ENCODE results near the gene NOTCH4.

GRCh38 chr6:32153564-32154513 is 70.0 kb downstream of the NOTCH4 start, which contains the start of gene PPT2:
- TF ChIP-seq, protein P1, sequence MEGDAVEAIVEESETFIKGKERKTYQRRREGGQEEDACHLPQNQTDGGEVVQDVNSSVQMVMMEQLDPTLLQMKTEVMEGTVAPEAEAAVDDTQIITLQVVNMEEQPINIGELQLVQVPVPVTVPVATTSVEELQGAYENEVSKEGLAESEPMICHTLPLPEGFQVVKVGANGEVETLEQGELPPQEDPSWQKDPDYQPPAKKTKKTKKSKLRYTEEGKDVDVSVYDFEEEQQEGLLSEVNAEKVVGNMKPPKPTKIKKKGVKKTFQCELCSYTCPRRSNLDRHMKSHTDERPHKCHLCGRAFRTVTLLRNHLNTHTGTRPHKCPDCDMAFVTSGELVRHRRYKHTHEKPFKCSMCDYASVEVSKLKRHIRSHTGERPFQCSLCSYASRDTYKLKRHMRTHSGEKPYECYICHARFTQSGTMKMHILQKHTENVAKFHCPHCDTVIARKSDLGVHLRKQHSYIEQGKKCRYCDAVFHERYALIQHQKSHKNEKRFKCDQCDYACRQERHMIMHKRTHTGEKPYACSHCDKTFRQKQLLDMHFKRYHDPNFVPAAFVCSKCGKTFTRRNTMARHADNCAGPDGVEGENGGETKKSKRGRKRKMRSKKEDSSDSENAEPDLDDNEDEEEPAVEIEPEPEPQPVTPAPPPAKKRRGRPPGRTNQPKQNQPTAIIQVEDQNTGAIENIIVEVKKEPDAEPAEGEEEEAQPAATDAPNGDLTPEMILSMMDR (conservative IDR thresholded peaks at IDR 0.05; ENCODE audit: low read length): no peak
- no peak for TF ChIP-seq EZH2phosphoT487 (IDR thresholded peaks at IDR 0.05; ENCODE audit: borderline replicate concordance)
